Lower leg skin (tissue), 4 donors: Measurements from ENCODE around the gene TAF4B. TPM values are rescaled to one million over a fixed set of nuclear protein-coding genes. Genes with fewer than 3 reads are reported as not detected.

ENCODE experiments used
- DNase-seq, 2 donors: peaks; one replicate each; pipeline ENCODE4 v3.0.0-alpha.2; 2019; ENCODE audit warnings: low spot score in 2 of 2
- H3K4me3 ChIP-seq: fragments of 200-600 bp; sonication (generic); 2 replicates; pipeline ENCODE4 v1.5.1; 2017; ENCODE audit warnings: mild to moderate bottlenecking, low read depth; ENCODE audit not compliant: poor library complexity, severe bottlenecking
- CTCF ChIP-seq, 3 donors: fragments of 450-650 bp; IDR thresholded peaks; one replicate each; pipeline ENCODE4 v1.5.1; 2016; ENCODE audit warnings: antibody characterized with exemption in 3 of 3, mild to moderate bottlenecking in 3 of 3, moderate library complexity in 2 of 3
- POLR2A ChIP-seq, 2 donors: fragments of 450-650 bp; IDR thresholded peaks; one replicate each; pipeline ENCODE4 v1.6.1; 2016 to 2017; ENCODE audit warnings: antibody characterized with exemption in 2 of 2, mild to moderate bottlenecking in 1 of 2, moderate library complexity in 1 of 2
- WGBS, 2 donors: methylation state at CpG; one replicate each; pipeline ENCODE4 v1.1.5; 2018; 5-methylcytosine and 5-hydroxymethylcytosine counted together
- intact Hi-C: fragments of 100-400 bp; cut with DNase I; formaldehyde crosslinking; loops from one replicate; pipeline ENCODE4 v1.15.0; 2023; ENCODE audit warnings: low total_unique reads
- total RNA-seq, 4 donors: library from RNA; depleted of rRNA; stranded (reverse); fragments of >200 nt; gene quantifications; one replicate each; pipeline ENCODE4 v1.1.0, GENCODE V29; 2016

Gene TAF4B
- total RNA-seq, 4 donors from 2014 or later = 12.5 to 23.6 (median 17.1) TPM

- no peak for TF ChIP-seq POLR2A (IDR thresholded peaks at IDR 0.05)
- no peak for TF ChIP-seq CTCF (IDR thresholded peaks at IDR 0.05)
- intact Hi-C loops = no loop called here
- no peak for DNase-seq
- no peak overlapping the region for H3K4me3 ChIP-seq
- 82 to 90% methylated on average over 4 of the region's 4 CpGs for WGBS, 2 donors
These were observed 16.1 kb upstream of the TAF4B start for GRCh38 chr18:26210147-26210546.

GRCh38 chr18:26215247-26215970 lies 10.8 kb upstream of the TAF4B start:
- H3K4me3 ChIP-seq = no peak overlapping the region
- 43 to 48% methylated on average over 7 of the region's 7 CpGs for WGBS, 2 donors
- TF ChIP-seq POLR2A (IDR thresholded peaks at IDR 0.05) (no peak), CTCF (IDR thresholded peaks at IDR 0.05) (no peak)
- intact Hi-C loops = no loop called here
- DNase-seq = no peak

- H3K4me3 ChIP-seq = no peak overlapping the region
- TF ChIP-seq CTCF (IDR thresholded peaks at IDR 0.05) (no peak), POLR2A (IDR thresholded peaks at IDR 0.05) (no peak)
- no peak for DNase-seq
- intact Hi-C loops = loop anchor here (10.0 kb wide), 1 partner anchor 130 kb away; the partner anchor contains the start of gene SS18
- 52 to 58% methylated on average over 7 of the region's 7 CpGs for WGBS, 2 donors
These were observed 1.1 kb upstream of the TAF4B start for GRCh38 chr18:26225022-26225693.

- DNase-seq = no peak
- TF ChIP-seq CTCF (IDR thresholded peaks at IDR 0.05) (no peak), POLR2A (IDR thresholded peaks at IDR 0.05) (no peak)
- intact Hi-C loops = loop anchor here (10.0 kb wide), 1 partner anchor 131 kb away; the partner anchor contains the start of gene SS18
- peak overlapping the region; percentile 88 for H3K4me3 ChIP-seq
- WGBS, 2 donors = 4 to 6% methylated on average over 8 of the region's 8 CpGs
These were observed 373 bp upstream of the TAF4B start for GRCh38 chr18:26225915-26226228.

GRCh38 chr18:26227051-26227670 lies 916 bp downstream of the TAF4B start:
- peak overlapping the region; percentile 88 for H3K4me3 ChIP-seq
- TF ChIP-seq CTCF (IDR thresholded peaks at IDR 0.05) = no peak
- no peak for TF ChIP-seq POLR2A (IDR thresholded peaks at IDR 0.05)
- 15 to 19% methylated on average over 18 to 26 of the region's 28 CpGs for WGBS, 2 donors
- intact Hi-C loops = loop anchor here (10.0 kb wide), 1 partner anchor 132 kb away; the partner anchor contains the start of gene SS18
- DNase-seq = no peak
